Activated naive CD8-positive, alpha-beta T cell treated with anti-CD3 and anti-CD28 coated beads for 36 hours (primary cell): ENCODE measurements around the gene HOXB6. TPM values are rescaled to one million over a fixed set of nuclear protein-coding genes. Genes with fewer than 3 reads are reported as not detected.

ENCODE experiments used
- DNase-seq: peaks from one replicate; pipeline ENCODE4 v3.0.0; 2021
- H3K27ac Mint-ChIP-seq: one replicate; pipeline ENCODE4 v1.8.0; 2022; ENCODE audit warnings: mild to moderate bottlenecking, moderate library complexity, mixed read lengths
- H3K27me3 Mint-ChIP-seq: one replicate; pipeline ENCODE4 v1.8.0; 2022; ENCODE audit warnings: mild to moderate bottlenecking, mixed read lengths
- H3K36me3 Mint-ChIP-seq: one replicate; pipeline ENCODE4 v1.8.0; 2021; ENCODE audit warnings: mild to moderate bottlenecking, mixed read lengths
- H3K4me1 Mint-ChIP-seq: one replicate; pipeline ENCODE4 v1.8.0; 2021; ENCODE audit warnings: mixed read lengths
- H3K4me3 Mint-ChIP-seq: one replicate; pipeline ENCODE4 v1.8.0; 2022; ENCODE audit warnings: mild to moderate bottlenecking, moderate library complexity, mixed read lengths
- H3K9me3 Mint-ChIP-seq: one replicate; pipeline ENCODE4 v1.8.0; 2022; ENCODE audit warnings: mixed read lengths
- total RNA-seq, 2 experiments: library from RNA; stranded (reverse); gene quantifications; one replicate each; pipeline ENCODE4 v1.2.3, GENCODE V29; 2021

Gene HOXB6
- total RNA-seq, 2 experiments from 2014 or later = not detected

GRCh38 chr17:48590607-48591161 lies 14.1 kb downstream of the HOXB6 start:
- Mint-ChIP-seq H3K4me1 (peaks cover 32% of the 10 kb centered on the region), H3K9me3 (no peaks in the 10 kb centered on the region), H3K27ac (no peak overlapping the region), H3K4me3 (no peak overlapping the region), H3K36me3 (peaks cover 2% of the 10 kb centered on the region), H3K27me3 (peaks cover 98% of the 10 kb centered on the region)
- no peak for DNase-seq

- peaks cover 35% of the 10 kb centered on the region for H3K4me1 Mint-ChIP-seq
- no peak for DNase-seq
- H3K36me3 Mint-ChIP-seq = peaks cover 2% of the 10 kb centered on the region
- H3K9me3 Mint-ChIP-seq = no peaks in the 10 kb centered on the region
- no peak within 1 kb of the TSS for H3K27ac Mint-ChIP-seq
- no peak within 1 kb of the TSS for H3K4me3 Mint-ChIP-seq
- peaks cover 98% of the 10 kb centered on the region for H3K27me3 Mint-ChIP-seq
Observed at GRCh38 chr17:48589831-48590606, 14.8 kb downstream of the HOXB6 start, which contains the start of gene HOXB3. TSS of gene HOXB3 (minus strand) at chr17:48590241. CDS start at chr17:48552474, 37,767 bp downstream.

GRCh38 chr17:48589060-48589830 lies 15.5 kb downstream of the HOXB6 start:
- Mint-ChIP-seq H3K9me3 (no peaks in the 10 kb centered on the region), H3K36me3 (peaks cover 2% of the 10 kb centered on the region), H3K4me3 (no peak overlapping the region), H3K27me3 (peaks cover 99% of the 10 kb centered on the region), H3K27ac (no peak overlapping the region), H3K4me1 (peaks cover 39% of the 10 kb centered on the region)
- no peak for DNase-seq

GRCh38 chr17:48588528-48588927 lies 16.3 kb downstream of the HOXB6 start:
- Mint-ChIP-seq H3K27ac (no peak overlapping the region), H3K27me3 (peaks cover 99% of the 10 kb centered on the region), H3K4me1 (peaks cover 39% of the 10 kb centered on the region), H3K9me3 (no peaks in the 10 kb centered on the region), H3K4me3 (no peak overlapping the region), H3K36me3 (peaks cover 2% of the 10 kb centered on the region)
- DNase-seq = no peak

GRCh38 chr17:48588074-48588415 lies 16.7 kb downstream of the HOXB6 start:
- Mint-ChIP-seq H3K4me3 (no peak overlapping the region), H3K27me3 (peaks cover 99% of the 10 kb centered on the region), H3K27ac (no peak overlapping the region), H3K36me3 (peaks cover 2% of the 10 kb centered on the region), H3K4me1 (peaks cover 34% of the 10 kb centered on the region), H3K9me3 (no peaks in the 10 kb centered on the region)
- no peak for DNase-seq

GRCh38 chr17:48587276-48588073 lies 17.3 kb downstream of the HOXB6 start:
- no peak overlapping the region for H3K27ac Mint-ChIP-seq
- no peak overlapping the region for H3K4me3 Mint-ChIP-seq
- peaks cover 31% of the 10 kb centered on the region for H3K4me1 Mint-ChIP-seq

GRCh38 chr17:48586355-48587258 lies 18.2 kb downstream of the HOXB6 start:
- Mint-ChIP-seq H3K4me1 (peaks cover 32% of the 10 kb centered on the region), H3K4me3 (peak overlapping the region; percentile 85), H3K27ac (no peak overlapping the region)

More at GRCh38 chr17:48587276-48588073, 17.3 kb downstream of the HOXB6 start:
- no peaks in the 10 kb centered on the region for H3K9me3 Mint-ChIP-seq
- peaks cover 99% of the 10 kb centered on the region for H3K27me3 Mint-ChIP-seq
- H3K36me3 Mint-ChIP-seq = peaks cover 2% of the 10 kb centered on the region
- DNase-seq = no peak

GRCh38 chr17:48584223-48584741 lies 20.5 kb downstream of the HOXB6 start:
- Mint-ChIP-seq H3K36me3 (peaks cover 2% of the 10 kb centered on the region), H3K27ac (no peak overlapping the region), H3K9me3 (no peaks in the 10 kb centered on the region), H3K4me3 (no peak overlapping the region), H3K27me3 (peaks cover 98% of the 10 kb centered on the region), H3K4me1 (peaks cover 46% of the 10 kb centered on the region)
- DNase-seq = no peak

More at GRCh38 chr17:48586355-48587258, 18.2 kb downstream of the HOXB6 start:
- DNase-seq = peak; percentile 58
- no peaks in the 10 kb centered on the region for H3K9me3 Mint-ChIP-seq
- H3K36me3 Mint-ChIP-seq = peaks cover 2% of the 10 kb centered on the region
- H3K27me3 Mint-ChIP-seq = peaks cover 97% of the 10 kb centered on the region

GRCh38 chr17:48583708-48584222 lies 21.0 kb downstream of the HOXB6 start:
- DNase-seq = no peak
- H3K4me3 Mint-ChIP-seq = no peak overlapping the region
- no peak overlapping the region for H3K27ac Mint-ChIP-seq
- peaks cover 98% of the 10 kb centered on the region for H3K27me3 Mint-ChIP-seq
- peaks cover 2% of the 10 kb centered on the region for H3K36me3 Mint-ChIP-seq
- peaks cover 50% of the 10 kb centered on the region for H3K4me1 Mint-ChIP-seq
- H3K9me3 Mint-ChIP-seq = no peaks in the 10 kb centered on the region

GRCh38 chr17:48582750-48583069 lies 22.1 kb downstream of the HOXB6 start:
- Mint-ChIP-seq H3K36me3 (peaks cover 2% of the 10 kb centered on the region), H3K4me1 (peaks cover 51% of the 10 kb centered on the region), H3K4me3 (peak overlapping the region; percentile 56), H3K9me3 (no peaks in the 10 kb centered on the region), H3K27me3 (peaks cover 89% of the 10 kb centered on the region), H3K27ac (peak overlapping the region; percentile 14)
- DNase-seq = no peak

- Mint-ChIP-seq H3K9me3 (no peaks in the 10 kb centered on the region), H3K36me3 (peaks cover 2% of the 10 kb centered on the region), H3K27ac (no peak overlapping the region), H3K4me3 (peak overlapping the region; percentile 87), H3K27me3 (peaks cover 72% of the 10 kb centered on the region), H3K4me1 (peaks cover 47% of the 10 kb centered on the region)
- DNase-seq = no peak
Observed at GRCh38 chr17:48579760-48580554, 24.8 kb downstream of the HOXB6 start.

GRCh38 chr17:48579471-48579759 lies 25.4 kb downstream of the HOXB6 start:
- Mint-ChIP-seq H3K27me3 (peaks cover 66% of the 10 kb centered on the region), H3K36me3 (peaks cover 2% of the 10 kb centered on the region), H3K27ac (no peak overlapping the region), H3K4me3 (peak overlapping the region; percentile 87), H3K4me1 (peaks cover 43% of the 10 kb centered on the region), H3K9me3 (no peaks in the 10 kb centered on the region)
- DNase-seq = no peak
